HG02571 (cell line): ENCODE measurements around the gene PNPLA7.
"Not testable (repeated sequence)": the region's sequence is repeated elsewhere in the genome, so short reads cannot be mapped to it uniquely, and the experiment has no call there.

Experiments
- ATAC-seq: cut with Tn5 transposase; IDR thresholded peaks from one replicate; pipeline ENCODE4 v1.9.1; 2021; ENCODE audit warnings: mild to moderate bottlenecking, moderate library complexity; ENCODE audit not compliant: unreplicated experiment

The PNPLA7 gene

GRCh38 chr9:137482094-137482781 is 68.0 kb downstream of the PNPLA7 start:
- no peak for ATAC-seq

GRCh38 chr9:137480686-137481683 is 69.2 kb downstream of the PNPLA7 start:
- no peak for ATAC-seq

GRCh38 chr9:137479892-137480685 is 70.1 kb downstream of the PNPLA7 start:
- ATAC-seq: no peak

- ATAC-seq: no peak
Measured at GRCh38 chr9:137478962-137479861, 71.0 kb downstream of the PNPLA7 start.

- ATAC-seq: no peak
Measured at GRCh38 chr9:137478613-137478961, 71.6 kb downstream of the PNPLA7 start.

- no peak for ATAC-seq
Measured at GRCh38 chr9:137477778-137478612, 72.2 kb downstream of the PNPLA7 start.

- ATAC-seq: no peak
Measured at GRCh38 chr9:137476856-137477255, 73.3 kb downstream of the PNPLA7 start.

- ATAC-seq: no peak
Measured at GRCh38 chr9:137475666-137476065, 74.5 kb downstream of the PNPLA7 start.

- no peak for ATAC-seq
Measured at GRCh38 chr9:137474271-137474670, 75.9 kb downstream of the PNPLA7 start.

GRCh38 chr9:137470785-137471184 is 79.4 kb downstream of the PNPLA7 start:
- no peak for ATAC-seq

- ATAC-seq: no peak
Measured at GRCh38 chr9:137467896-137468295, 82.3 kb downstream of the PNPLA7 start.

GRCh38 chr9:137467161-137467581 is 83.0 kb downstream of the PNPLA7 start:
- ATAC-seq: no peak

GRCh38 chr9:137466389-137467085 is 83.7 kb downstream of the PNPLA7 start:
- not testable (repeated sequence) for ATAC-seq

- no peak for ATAC-seq
Measured at GRCh38 chr9:137465720-137466388, 84.3 kb downstream of the PNPLA7 start.

GRCh38 chr9:137465000-137465719 is 85.0 kb downstream of the PNPLA7 start:
- no peak for ATAC-seq

GRCh38 chr9:137464291-137464999 is 85.8 kb downstream of the PNPLA7 start:
- ATAC-seq: no peak

- no peak for ATAC-seq
Measured at GRCh38 chr9:137463931-137464290, 86.3 kb downstream of the PNPLA7 start.
